HCT116 (cell line): Measurements from ENCODE around the gene NHP2. TPM values are rescaled to one million over a fixed set of nuclear protein-coding genes. Genes with fewer than 3 reads are reported as not detected.

Experiments used
- ATAC-seq: fragments of 200-7000 bp; cut with Tn5 transposase; 2 replicates; pipeline ENCODE4 v1.9.1; 2020; ENCODE audit warnings: mild to moderate bottlenecking, moderate library complexity
- BruUV-seq: library from RNA; stranded (reverse); fragments of 400-500 nt; replicated peaks from 2 replicates; lab custom pipeline; 2021; lab: Mats Ljungman, UMichigan
- CTCF ChIA-PET: fragments of 300-600 bp; sonication (Branson Sonifier 250); formaldehyde crosslinking; loops from one replicate; lab custom pipeline; 2021; ENCODE audit warnings: antibody characterized with exemption; lab: Charles Lee
- POLR2A ChIA-PET: fragments of 300-600, 350-600 bp; sonication (Branson Sonifier 250); formaldehyde crosslinking; loops from one replicate; lab custom pipeline; 2021; ENCODE audit warnings: antibody characterized with exemption; lab: Charles Lee
- RAD21 ChIA-PET, 2 experiments: fragments of 300-600 bp; sonication (Branson Sonifier 250); formaldehyde crosslinking; loops; one replicate each; lab custom pipeline; 2023; ENCODE audit warnings: low total read pairs in 2 of 2; ENCODE audit not compliant: uncharacterized antibody in 2 of 2, unreplicated experiment in 2 of 2, low non-redundant PET in 1 of 2; lab: Charles Lee
- DNase-seq: peaks from one replicate; pipeline ENCODE4 v3.0.0-alpha.2; 2010; ENCODE audit warnings: low read depth, low spot score
- H2AFZ ChIP-seq: fragments of 200-600 bp; shearing (Covaris generic), sonication (generic); 2 replicates; pipeline ENCODE4 v1.6.1; 2017; ENCODE audit warnings: low read depth, mixed run types, mixed read lengths, antibody characterized with exemption, low read length; ENCODE audit not compliant: poor library complexity, severe bottlenecking
- H3K27ac ChIP-seq: 2 replicates; pipeline ENCODE4 v1.5.1; 2012; ENCODE audit warnings: low read depth, low read length
- H3K27me3 ChIP-seq: fragments of 200-600 bp; sonication (generic); 2 replicates; pipeline ENCODE4 v1.6.1; 2016; ENCODE audit warnings: mixed run types, low read length, mixed read lengths; ENCODE audit not compliant: insufficient read depth
- H3K36me3 ChIP-seq, 2 experiments: fragments of 200-500 bp in 1 of 2; fragments of 200-600 bp in 1 of 2; sonication (Bioruptor generic) in 1 of 2; sonication (generic) in 1 of 2; 2 replicates each; pipeline versions ENCODE4 v1.5.1 to v1.6.1; 2014 to 2016; ENCODE audit warnings: low read length in 2 of 2, inconsistent platforms in 1 of 2, mixed read lengths in 1 of 2, mixed run types in 1 of 2; ENCODE audit not compliant: insufficient read depth in 2 of 2, control insufficient read depth in 1 of 2
- H3K4me1 ChIP-seq, 2 experiments: fragments of 200-600 bp in 1 of 2; sonication (generic) in 1 of 2; 2 replicates each; pipeline versions ENCODE4 v1.5.1 to v1.6.1; 2012 to 2017; ENCODE audit warnings: low read length in 2 of 2, inconsistent platforms in 1 of 2, mild to moderate bottlenecking in 1 of 2, mixed read lengths in 1 of 2, mixed run types in 1 of 2, moderate library complexity in 1 of 2; ENCODE audit not compliant: insufficient read depth in 2 of 2, control insufficient read depth in 1 of 2
- H3K4me2 ChIP-seq: fragments of 200-600 bp; sonication (generic); 2 replicates; pipeline ENCODE4 v1.6.1; 2017; ENCODE audit warnings: mixed run types, low read length, mixed read lengths
- H3K4me3 ChIP-seq, 2 experiments: fragments of 200-600 bp in 1 of 2; sonication (generic) in 1 of 2; replicated peaks in 1 of 2; 2 replicates each; pipeline ENCODE4 v1.5.1; 2011 to 2016; ENCODE audit warnings: low read length in 2 of 2, control low read depth in 1 of 2, low read depth in 1 of 2, mild to moderate bottlenecking in 1 of 2, mixed read lengths in 1 of 2, mixed run types in 1 of 2
- H3K79me2 ChIP-seq: fragments of 200-600 bp; sonication (generic); 2 replicates; pipeline ENCODE4 v1.6.1; 2017; ENCODE audit warnings: mild to moderate bottlenecking, mixed run types, low read length, moderate library complexity, mixed read lengths; ENCODE audit not compliant: insufficient read depth
- H3K9ac ChIP-seq: fragments of 200-600 bp; sonication (generic); 2 replicates; pipeline ENCODE4 v1.6.1; 2016; ENCODE audit warnings: low read length, mixed read lengths
- H3K9me2 ChIP-seq: fragments of 200-600 bp; sonication (generic), shearing (Covaris generic); 2 replicates; pipeline ENCODE4 v1.6.1; 2017; ENCODE audit warnings: mixed run types, mild to moderate bottlenecking, moderate library complexity; ENCODE audit not compliant: insufficient read depth
- H3K9me3 ChIP-seq, 2 experiments: fragments of 200-500 bp in 1 of 2; fragments of 200-600 bp in 1 of 2; sonication (Bioruptor generic) in 1 of 2; sonication (generic) in 1 of 2; 2 replicates each; pipeline ENCODE4 v1.6.1; 2014 to 2017; ENCODE audit warnings: low read length in 2 of 2, mixed read lengths in 2 of 2, inconsistent platforms in 1 of 2, low read depth in 1 of 2, mild to moderate bottlenecking in 1 of 2, mixed run types in 1 of 2, moderate library complexity in 1 of 2; ENCODE audit not compliant: control insufficient read depth in 1 of 2, insufficient read depth in 1 of 2
- H4K20me1 ChIP-seq: fragments of 200-600 bp; sonication (generic), shearing (Covaris generic); 2 replicates; pipeline ENCODE4 v1.6.1; 2017; ENCODE audit warnings: mixed run types, mild to moderate bottlenecking, moderate library complexity; ENCODE audit not compliant: insufficient read depth
- CBX3 ChIP-seq: IDR thresholded peaks from 2 replicates; pipeline ENCODE4 v1.6.1; 2012; ENCODE audit warnings: low read depth
- EGR1 ChIP-seq: IDR thresholded peaks from 2 replicates; pipeline ENCODE4 v1.6.1; 2012; ENCODE audit warnings: low read depth
- ELF1 ChIP-seq: IDR thresholded peaks from 2 replicates; pipeline ENCODE4 v1.6.1; 2012; ENCODE audit warnings: low read depth, borderline replicate concordance
- EZH2 ChIP-seq: fragments of 200-600 bp; sonication (generic); IDR thresholded peaks from 2 replicates; pipeline ENCODE4 v1.6.1; 2017; ENCODE audit warnings: antibody characterized with exemption, mixed run types
- EZH2phosphoT487 ChIP-seq: fragments of 200-600 bp; IDR thresholded peaks from 2 replicates; pipeline ENCODE4 v1.6.1; 2018; ENCODE audit warnings: antibody characterized with exemption, borderline replicate concordance
- JUND ChIP-seq: IDR thresholded peaks from 2 replicates; pipeline ENCODE4 v1.6.1; 2012
- POLR2A ChIP-seq: IDR thresholded peaks from 2 replicates; pipeline ENCODE4 v1.7.0; 2011; ENCODE audit warnings: borderline replicate concordance; ENCODE audit not compliant: insufficient read depth, insufficient read length; ENCODE audit errors: extremely low read depth
- POLR2AphosphoS5 ChIP-seq: IDR thresholded peaks from 2 replicates; pipeline ENCODE4 v1.6.1; 2011; ENCODE audit warnings: mild to moderate bottlenecking, low read depth, low read length, moderate library complexity
- RAD21 ChIP-seq: IDR thresholded peaks from 2 replicates; pipeline ENCODE4 v1.6.1; 2012; ENCODE audit warnings: low read depth, mild to moderate bottlenecking
- SIN3A ChIP-seq: IDR thresholded peaks from 2 replicates; pipeline ENCODE4 v1.6.1; 2012; ENCODE audit warnings: low read depth
- SP1 ChIP-seq: IDR thresholded peaks from 2 replicates; pipeline ENCODE4 v1.6.1; 2012; ENCODE audit warnings: low read depth
- YY1 ChIP-seq: IDR thresholded peaks from 2 replicates; pipeline ENCODE4 v1.6.1; 2011; ENCODE audit warnings: low read length, low read depth, moderate library complexity, mild to moderate bottlenecking; ENCODE audit not compliant: insufficient replicate concordance; ENCODE audit errors: extremely low read depth
- ZFX ChIP-seq: fragments of 450-650 bp; IDR thresholded peaks from 2 replicates; pipeline ENCODE4 v1.6.1; 2017
- intact Hi-C: fragments of 100-400 bp; cut with micrococcal nuclease; formaldehyde crosslinking; loops from 2 replicates; pipeline ENCODE4 v1.10.0; 2022
- total RNA-seq: library from RNA; stranded (reverse); gene quantifications from one replicate; pipeline ENCODE4 v1.2.1, GENCODE V29; 2021; ENCODE audit not compliant: unreplicated experiment
- TF ChIP-seq, protein P1 (sequence below), 3 experiments: fragments of 200-600 bp in 1 of 3; sonication (generic) in 1 of 3; IDR thresholded peaks in 2 of 3; conservative IDR thresholded peaks in 1 of 3; 2 replicates each; pipeline ENCODE4 v1.5.1; 2012 to 2017; ENCODE audit warnings: low read depth in 2 of 3, low read length in 2 of 3, antibody characterized with exemption in 1 of 3, borderline replicate concordance in 1 of 3, control low read depth in 1 of 3, mild to moderate bottlenecking in 1 of 3, mixed read lengths in 1 of 3, mixed run types in 1 of 3, moderate library complexity in 1 of 3; ENCODE audit not compliant: insufficient read depth in 1 of 3
- TF ChIP-seq, protein P2 (sequence below): IDR thresholded peaks from 2 replicates; pipeline ENCODE4 v1.6.1; 2012
- TF ChIP-seq, protein P3 (sequence below): IDR thresholded peaks from 2 replicates; pipeline ENCODE4 v1.6.1; 2012; ENCODE audit warnings: low read depth
- TF ChIP-seq, protein P4 (sequence below): IDR thresholded peaks from 2 replicates; pipeline ENCODE4 v1.6.1; 2012

NHP2 gene
- total RNA-seq, 1 experiment from 2014 or later: 260 TPM

DNA sequence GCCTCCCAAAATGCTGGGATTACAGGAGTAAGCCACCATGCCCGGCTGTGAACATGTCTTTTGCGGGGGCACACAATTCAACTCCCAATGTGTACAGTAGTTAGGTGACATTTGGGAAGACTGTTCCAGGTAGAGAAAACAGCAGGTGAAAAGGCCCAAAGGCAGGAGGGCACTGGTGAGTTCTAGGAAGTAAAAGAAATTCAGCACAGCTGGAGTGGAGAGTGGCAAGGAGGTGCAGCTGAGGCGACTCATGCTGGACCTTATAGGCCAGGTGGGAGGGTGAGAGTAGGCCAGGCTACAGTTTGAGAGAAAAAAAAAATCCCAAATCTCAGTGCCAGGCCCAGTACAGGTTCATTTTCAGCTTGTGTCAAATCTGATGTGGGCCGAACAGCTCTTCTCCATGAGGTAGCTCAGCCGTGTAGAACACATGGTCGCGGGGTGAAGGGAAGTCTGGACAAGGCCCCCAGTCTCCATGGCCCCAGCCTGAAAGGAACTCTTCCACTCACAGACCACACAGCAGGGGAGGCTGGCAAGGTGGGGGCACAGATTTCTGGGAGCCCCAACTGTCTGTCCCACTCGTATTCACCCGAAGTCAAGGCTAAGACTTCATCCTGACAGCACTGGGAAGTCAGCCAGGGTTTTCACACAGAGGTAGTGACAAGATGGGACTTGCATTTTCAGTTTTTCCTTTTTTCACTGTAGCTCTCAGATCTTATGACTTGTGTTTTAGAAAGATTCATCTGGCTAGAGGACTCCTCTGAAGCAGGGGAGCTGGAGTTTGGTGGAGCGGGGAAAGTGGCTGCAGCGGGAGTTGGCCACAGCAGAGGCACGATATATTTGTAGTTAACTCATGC is 46.1 kb upstream of the NHP2 start:
- no peaks in the 10 kb centered on the region for H3K36me3 ChIP-seq
- TF ChIP-seq POLR2AphosphoS5 (no peak), RAD21 (no peak), POLR2A (no peak), CBX3 (no peak), SP1 (no peak), EZH2phosphoT487 (no peak), JUND (no peak), EGR1 (no peak), SIN3A (no peak), ZFX (no peak), YY1 (no peak), ELF1 (no peak), EZH2 (no peak)
- TF ChIP-seq, protein P1, sequence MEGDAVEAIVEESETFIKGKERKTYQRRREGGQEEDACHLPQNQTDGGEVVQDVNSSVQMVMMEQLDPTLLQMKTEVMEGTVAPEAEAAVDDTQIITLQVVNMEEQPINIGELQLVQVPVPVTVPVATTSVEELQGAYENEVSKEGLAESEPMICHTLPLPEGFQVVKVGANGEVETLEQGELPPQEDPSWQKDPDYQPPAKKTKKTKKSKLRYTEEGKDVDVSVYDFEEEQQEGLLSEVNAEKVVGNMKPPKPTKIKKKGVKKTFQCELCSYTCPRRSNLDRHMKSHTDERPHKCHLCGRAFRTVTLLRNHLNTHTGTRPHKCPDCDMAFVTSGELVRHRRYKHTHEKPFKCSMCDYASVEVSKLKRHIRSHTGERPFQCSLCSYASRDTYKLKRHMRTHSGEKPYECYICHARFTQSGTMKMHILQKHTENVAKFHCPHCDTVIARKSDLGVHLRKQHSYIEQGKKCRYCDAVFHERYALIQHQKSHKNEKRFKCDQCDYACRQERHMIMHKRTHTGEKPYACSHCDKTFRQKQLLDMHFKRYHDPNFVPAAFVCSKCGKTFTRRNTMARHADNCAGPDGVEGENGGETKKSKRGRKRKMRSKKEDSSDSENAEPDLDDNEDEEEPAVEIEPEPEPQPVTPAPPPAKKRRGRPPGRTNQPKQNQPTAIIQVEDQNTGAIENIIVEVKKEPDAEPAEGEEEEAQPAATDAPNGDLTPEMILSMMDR (IDR thresholded peaks at IDR 0.05 in 2 of 3, conservative IDR thresholded peaks at IDR 0.05 in 1 of 3; ENCODE audit: borderline replicate concordance in 1 of 3, insufficient read depth in 1 of 3, low read depth in 2 of 3, low read length in 2 of 3): no peak
- TF ChIP-seq, protein P2, sequence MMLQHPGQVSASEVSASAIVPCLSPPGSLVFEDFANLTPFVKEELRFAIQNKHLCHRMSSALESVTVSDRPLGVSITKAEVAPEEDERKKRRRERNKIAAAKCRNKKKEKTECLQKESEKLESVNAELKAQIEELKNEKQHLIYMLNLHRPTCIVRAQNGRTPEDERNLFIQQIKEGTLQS: no peak
- TF ChIP-seq, protein P3, sequence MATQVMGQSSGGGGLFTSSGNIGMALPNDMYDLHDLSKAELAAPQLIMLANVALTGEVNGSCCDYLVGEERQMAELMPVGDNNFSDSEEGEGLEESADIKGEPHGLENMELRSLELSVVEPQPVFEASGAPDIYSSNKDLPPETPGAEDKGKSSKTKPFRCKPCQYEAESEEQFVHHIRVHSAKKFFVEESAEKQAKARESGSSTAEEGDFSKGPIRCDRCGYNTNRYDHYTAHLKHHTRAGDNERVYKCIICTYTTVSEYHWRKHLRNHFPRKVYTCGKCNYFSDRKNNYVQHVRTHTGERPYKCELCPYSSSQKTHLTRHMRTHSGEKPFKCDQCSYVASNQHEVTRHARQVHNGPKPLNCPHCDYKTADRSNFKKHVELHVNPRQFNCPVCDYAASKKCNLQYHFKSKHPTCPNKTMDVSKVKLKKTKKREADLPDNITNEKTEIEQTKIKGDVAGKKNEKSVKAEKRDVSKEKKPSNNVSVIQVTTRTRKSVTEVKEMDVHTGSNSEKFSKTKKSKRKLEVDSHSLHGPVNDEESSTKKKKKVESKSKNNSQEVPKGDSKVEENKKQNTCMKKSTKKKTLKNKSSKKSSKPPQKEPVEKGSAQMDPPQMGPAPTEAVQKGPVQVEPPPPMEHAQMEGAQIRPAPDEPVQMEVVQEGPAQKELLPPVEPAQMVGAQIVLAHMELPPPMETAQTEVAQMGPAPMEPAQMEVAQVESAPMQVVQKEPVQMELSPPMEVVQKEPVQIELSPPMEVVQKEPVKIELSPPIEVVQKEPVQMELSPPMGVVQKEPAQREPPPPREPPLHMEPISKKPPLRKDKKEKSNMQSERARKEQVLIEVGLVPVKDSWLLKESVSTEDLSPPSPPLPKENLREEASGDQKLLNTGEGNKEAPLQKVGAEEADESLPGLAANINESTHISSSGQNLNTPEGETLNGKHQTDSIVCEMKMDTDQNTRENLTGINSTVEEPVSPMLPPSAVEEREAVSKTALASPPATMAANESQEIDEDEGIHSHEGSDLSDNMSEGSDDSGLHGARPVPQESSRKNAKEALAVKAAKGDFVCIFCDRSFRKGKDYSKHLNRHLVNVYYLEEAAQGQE: no peak
- TF ChIP-seq, protein P4, sequence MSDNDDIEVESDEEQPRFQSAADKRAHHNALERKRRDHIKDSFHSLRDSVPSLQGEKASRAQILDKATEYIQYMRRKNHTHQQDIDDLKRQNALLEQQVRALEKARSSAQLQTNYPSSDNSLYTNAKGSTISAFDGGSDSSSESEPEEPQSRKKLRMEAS: no peak
- H3K9me3 ChIP-seq: no peaks in the 10 kb centered on the region
- H4K20me1 ChIP-seq: no peaks in the 10 kb centered on the region
- H2AFZ ChIP-seq: no peak overlapping the region
- POLR2A ChIA-PET: no interaction called here
- BruUV-seq: no TSS peak
- ATAC-seq (no peak), DNase-seq (no peak)
- no peak overlapping the region for H3K9ac ChIP-seq
- no peak overlapping the region for H3K4me2 ChIP-seq
- H3K27me3 ChIP-seq: no peaks in the 10 kb centered on the region
- intact Hi-C loops: no loop called here
- peaks cover 5 to 25% of the 10 kb centered on the region in 2 experiments for H3K4me1 ChIP-seq
- CTCF ChIA-PET: no interaction called here
- no peak overlapping the region for H3K4me3 ChIP-seq
- H3K79me2 ChIP-seq: peaks cover 11% of the 10 kb centered on the region; the same call in 1 of the 2 replicates
- RAD21 ChIA-PET: no interaction called here
- H3K27ac ChIP-seq: no peak overlapping the region
- H3K9me2 ChIP-seq: no peaks in the 10 kb centered on the region
